Suprapubic skin (tissue), 3 donors: ENCODE data around the gene GFM1.

Experiments
- EP300 ChIP-seq: sonication (generic); formaldehyde crosslinking; IDR thresholded peaks from one replicate; pipeline ENCODE4 v1.6.1; 2017; ENCODE audit warnings: antibody characterized with exemption
- POLR2A ChIP-seq, 2 donors: fragments of 450-650 bp; IDR thresholded peaks; one replicate each; pipeline ENCODE4 v1.6.1; 2017; ENCODE audit warnings: antibody characterized with exemption in 2 of 2, mild to moderate bottlenecking in 2 of 2, moderate library complexity in 2 of 2
- TF ChIP-seq, protein P1 (sequence below), 2 donors: fragments of 200-600 bp in 1 of 2; fragments of 450-650 bp in 1 of 2; sonication (generic) in 1 of 2; IDR thresholded peaks; one replicate each; pipeline ENCODE4 v1.5.1; 2016 to 2019; ENCODE audit warnings: antibody characterized with exemption in 2 of 2, mild to moderate bottlenecking in 1 of 2, moderate library complexity in 1 of 2

DNA sequence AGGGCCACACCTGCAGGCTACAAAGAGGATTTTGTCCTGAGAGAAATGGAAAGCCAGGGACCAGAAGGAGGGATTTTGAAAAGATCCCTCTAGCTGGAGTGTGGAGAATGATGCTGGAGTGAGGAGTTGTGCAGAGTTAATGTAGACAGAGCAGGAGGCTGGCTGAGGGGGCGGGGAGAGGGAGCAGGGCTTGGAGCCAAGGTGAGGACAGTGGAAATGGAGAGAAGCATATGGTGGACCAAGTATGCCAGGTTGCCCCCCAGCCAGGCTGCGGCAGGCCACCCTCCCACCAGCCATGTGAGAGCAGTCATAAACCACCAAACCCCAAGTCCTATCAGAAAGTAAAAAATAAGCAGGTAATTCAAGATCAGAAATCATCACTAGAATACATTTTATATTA is 73.2 kb downstream of the GFM1 start:
- TF ChIP-seq, protein P1, sequence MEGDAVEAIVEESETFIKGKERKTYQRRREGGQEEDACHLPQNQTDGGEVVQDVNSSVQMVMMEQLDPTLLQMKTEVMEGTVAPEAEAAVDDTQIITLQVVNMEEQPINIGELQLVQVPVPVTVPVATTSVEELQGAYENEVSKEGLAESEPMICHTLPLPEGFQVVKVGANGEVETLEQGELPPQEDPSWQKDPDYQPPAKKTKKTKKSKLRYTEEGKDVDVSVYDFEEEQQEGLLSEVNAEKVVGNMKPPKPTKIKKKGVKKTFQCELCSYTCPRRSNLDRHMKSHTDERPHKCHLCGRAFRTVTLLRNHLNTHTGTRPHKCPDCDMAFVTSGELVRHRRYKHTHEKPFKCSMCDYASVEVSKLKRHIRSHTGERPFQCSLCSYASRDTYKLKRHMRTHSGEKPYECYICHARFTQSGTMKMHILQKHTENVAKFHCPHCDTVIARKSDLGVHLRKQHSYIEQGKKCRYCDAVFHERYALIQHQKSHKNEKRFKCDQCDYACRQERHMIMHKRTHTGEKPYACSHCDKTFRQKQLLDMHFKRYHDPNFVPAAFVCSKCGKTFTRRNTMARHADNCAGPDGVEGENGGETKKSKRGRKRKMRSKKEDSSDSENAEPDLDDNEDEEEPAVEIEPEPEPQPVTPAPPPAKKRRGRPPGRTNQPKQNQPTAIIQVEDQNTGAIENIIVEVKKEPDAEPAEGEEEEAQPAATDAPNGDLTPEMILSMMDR (IDR thresholded peaks at IDR 0.05), result no peak
- no peak for TF ChIP-seq POLR2A (IDR thresholded peaks at IDR 0.05)
- no peak for TF ChIP-seq EP300
